ENCODE results near the gene FAIM.
A peak's percentile ranks its signal among the peaks of the same experiment; 100 is the strongest.
"Not testable (repeated sequence)": the region's sequence is repeated elsewhere in the genome, so short reads cannot be mapped to it uniquely, and the experiment has no call there.

The FAIM gene

GRCh38 chr3:138600100-138600745 is 8.3 kb upstream of the FAIM start:
- H3K36me3 ChIP-seq: 0 out of 2 replicates have a peak, but pooled peaks cover 5% of the 10 kb centered on the region
- no peaks in the 10 kb centered on the region for H3K4me1 ChIP-seq
- no peak overlapping the region for H3K27ac ChIP-seq
- no peak for TF ChIP-seq Cebpa-rat (IDR thresholded peaks at IDR 0.05)
- peaks cover 29% of the 10 kb centered on the region for H3K9me3 ChIP-seq
- no peaks in the 10 kb centered on the region for H3K27me3 ChIP-seq
- H3K4me3 ChIP-seq: no peak overlapping the region
- H4K20me1 ChIP-seq: no peaks in the 10 kb centered on the region
- H3K4me2 ChIP-seq: no peak overlapping the region
- no peak overlapping the region for H3K9ac ChIP-seq

- not testable (repeated sequence) for H3K4me2 ChIP-seq, H3K4me3 ChIP-seq, H3K9ac ChIP-seq
These were observed 6.9 kb upstream of the FAIM start for GRCh38 chr3:138601661-138602060.

GRCh38 chr3:138604106-138604595 is 4.4 kb upstream of the FAIM start:
- H3K27me3 ChIP-seq, H3K4me3 ChIP-seq, H3K4me2 ChIP-seq, H3K36me3 ChIP-seq, H3K27ac ChIP-seq, H4K20me1 ChIP-seq, H3K9ac ChIP-seq, H3K4me1 ChIP-seq: not testable (repeated sequence)
- H3K9me3 ChIP-seq: peaks cover 20% of the 10 kb centered on the region

More at GRCh38 chr3:138601661-138602060, 6.9 kb upstream of the FAIM start:
- not testable (repeated sequence) for H4K20me1 ChIP-seq, H3K27me3 ChIP-seq, H3K4me1 ChIP-seq, H3K27ac ChIP-seq, H3K36me3 ChIP-seq
- H3K9me3 ChIP-seq: peaks cover 29% of the 10 kb centered on the region

- Histone ChIP-seq H3K4me1 (peaks cover 26% of the 10 kb centered on the region), H3K4me2 (peak overlapping the region; percentile 70), H3K36me3 (peaks cover 33% of the 10 kb centered on the region), H3K27ac (peak overlapping the region; percentile 94), H3K4me3 (peak overlapping the region; percentile 77), H4K20me1 (peaks cover 4% of the 10 kb centered on the region; the same call in 1 of the 2 replicates), H3K9me3 (no peaks in the 10 kb centered on the region), H3K27me3 (no peaks in the 10 kb centered on the region), H3K9ac (peak overlapping the region; percentile 93)
- TF ChIP-seq Cebpa-rat (IDR thresholded peaks at IDR 0.05): no peak
These were observed 1.3 kb downstream of the FAIM start for GRCh38 chr3:138609898-138610266.

- no peaks in the 10 kb centered on the region for H3K9me3 ChIP-seq
These were observed 6.9 kb downstream of the FAIM start for GRCh38 chr3:138615462-138615861.

GRCh38 chr3:138620431-138620830 is 11.9 kb downstream of the FAIM start:
- Histone ChIP-seq H3K4me3 (no peak overlapping the region), H3K27me3 (no peaks in the 10 kb centered on the region), H3K9me3 (no peaks in the 10 kb centered on the region), H3K9ac (no peak overlapping the region), H3K36me3 (peaks cover 26% of the 10 kb centered on the region), H4K20me1 (peaks cover 31% of the 10 kb centered on the region), H3K4me1 (no peaks in the 10 kb centered on the region), H3K4me2 (no peak overlapping the region), H3K27ac (no peak overlapping the region)
- TF ChIP-seq Cebpa-rat (IDR thresholded peaks at IDR 0.05): no peak

More at GRCh38 chr3:138615462-138615861, 6.9 kb downstream of the FAIM start:
- peaks cover 39% of the 10 kb centered on the region for H4K20me1 ChIP-seq
- no peak overlapping the region for H3K9ac ChIP-seq
- no peak overlapping the region for H3K4me3 ChIP-seq
- peaks cover 9% of the 10 kb centered on the region for H3K4me1 ChIP-seq
- H3K27ac ChIP-seq: no peak overlapping the region
- TF ChIP-seq Cebpa-rat (IDR thresholded peaks at IDR 0.05): no peak
- H3K27me3 ChIP-seq: no peaks in the 10 kb centered on the region
- no peak overlapping the region for H3K4me2 ChIP-seq
- H3K36me3 ChIP-seq: peaks cover 32% of the 10 kb centered on the region

- Histone ChIP-seq H3K4me3 (no peak overlapping the region), H3K4me2 (no peak overlapping the region), H3K27ac (no peak overlapping the region), H3K9ac (no peak overlapping the region), H3K4me1 (no peaks in the 10 kb centered on the region), H3K9me3 (no peaks in the 10 kb centered on the region), H4K20me1 (peaks cover 3% of the 10 kb centered on the region), H3K27me3 (no peaks in the 10 kb centered on the region), H3K36me3 (peaks cover 64% of the 10 kb centered on the region)
- no peak for TF ChIP-seq Cebpa-rat (IDR thresholded peaks at IDR 0.05)
These were observed 15.9 kb downstream of the FAIM start for GRCh38 chr3:138624518-138624917.

GRCh38 chr3:138625707-138626365 is 17.3 kb downstream of the FAIM start:
- TF ChIP-seq Cebpa-rat (IDR thresholded peaks at IDR 0.05): no peak
- Histone ChIP-seq H3K4me2 (no peak overlapping the region), H3K27me3 (no peaks in the 10 kb centered on the region), H3K4me3 (no peak overlapping the region), H4K20me1 (no peaks in the 10 kb centered on the region), H3K9me3 (no peaks in the 10 kb centered on the region), H3K27ac (no peak overlapping the region), H3K9ac (no peak overlapping the region), H3K4me1 (no peaks in the 10 kb centered on the region), H3K36me3 (peaks cover 77% of the 10 kb centered on the region)

- no peaks in the 10 kb centered on the region for H3K9me3 ChIP-seq
- no peak overlapping the region for H3K27ac ChIP-seq
- H3K4me3 ChIP-seq: no peak overlapping the region
- no peaks in the 10 kb centered on the region for H4K20me1 ChIP-seq
- TF ChIP-seq Cebpa-rat (IDR thresholded peaks at IDR 0.05): no peak
- H3K27me3 ChIP-seq: no peaks in the 10 kb centered on the region
- H3K4me1 ChIP-seq: no peaks in the 10 kb centered on the region
- no peak overlapping the region for H3K9ac ChIP-seq
- no peak overlapping the region for H3K4me2 ChIP-seq
- peaks cover 88% of the 10 kb centered on the region for H3K36me3 ChIP-seq
These were observed 21.0 kb downstream of the FAIM start for GRCh38 chr3:138629526-138629925.

GRCh38 chr3:138638641-138639040 is 30.1 kb downstream of the FAIM start:
- H4K20me1 ChIP-seq: no peaks in the 10 kb centered on the region
- H3K27ac ChIP-seq: no peak overlapping the region
- H3K36me3 ChIP-seq: peaks cover 14% of the 10 kb centered on the region
- H3K4me2 ChIP-seq: no peak overlapping the region
- H3K4me3 ChIP-seq: no peak overlapping the region
- TF ChIP-seq Cebpa-rat (IDR thresholded peaks at IDR 0.05): no peak
- H3K9ac ChIP-seq: no peak overlapping the region
- peaks cover 13% of the 10 kb centered on the region for H3K9me3 ChIP-seq
- H3K4me1 ChIP-seq: no peaks in the 10 kb centered on the region
- no peaks in the 10 kb centered on the region for H3K27me3 ChIP-seq
